H1 (cell line): ENCODE results near the gene NLRX1. TPM values are rescaled to one million over a fixed set of nuclear protein-coding genes. Genes with fewer than 3 reads are reported as not detected.

Source experiments
- SUZ12 ChIP-seq: fragments of 200-600 bp; sonication (generic); IDR thresholded peaks from 2 replicates; pipeline ENCODE4 v1.6.1; 2012; ENCODE audit warnings: mild to moderate bottlenecking, inconsistent platforms, low read length, moderate library complexity, mixed read lengths
- polyA plus RNA-seq, 7 experiments: library from polyadenylated mRNA; depleted of rRNA in 3 of 7; stranded (reverse) in 5 of 7; unstranded in 2 of 7; fragments of >200 nt in 5 of 7; fragments of 200-250 nt in 2 of 7; gene quantifications; 1 replicate in 5 of 7; 2 replicates in 1 of 7; 4 replicates in 1 of 7; pipeline versions ENCODE4 v1.2.1 to v1.2.3, GENCODE V29; 2011 to 2013; ENCODE audit warnings: missing spikeins in 2 of 7, mixed read lengths in 2 of 7
- total RNA-seq: library from RNA; stranded (reverse); fragmentation: NEBNext Ultra II Directional; extraction: Animal tissue kit (Norgen Biotek cat#: 25700); gene quantifications from 2 replicates; pipeline ENCODE4 v1.2.1, GENCODE V29; 2021

Gene NLRX1
- total and polyA plus RNA-seq, 2 of the 8 experiments (the other 6 are each of a cell fraction or from before 2014, with no cell fraction given): 13.2 to 18.6 TPM

DNA sequence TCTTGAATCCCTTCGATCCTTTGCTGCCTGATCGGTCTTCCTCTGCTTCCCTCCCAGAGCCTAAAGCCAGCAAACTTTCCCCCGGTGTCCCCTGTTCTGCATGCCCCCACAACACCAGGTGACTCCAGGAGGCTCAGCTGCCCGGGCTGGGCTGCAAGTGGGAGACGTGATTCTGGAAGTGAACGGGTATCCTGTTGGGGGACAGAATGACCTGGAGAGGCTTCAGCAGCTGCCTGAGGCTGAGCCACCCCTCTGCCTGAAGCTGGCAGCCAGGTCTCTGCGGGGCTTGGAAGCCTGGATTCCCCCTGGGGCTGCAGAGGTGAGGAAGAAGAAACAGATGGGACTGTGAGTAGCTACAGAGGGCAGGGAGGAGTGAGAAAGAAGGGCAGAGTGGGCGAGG is 20.4 kb downstream of the NLRX1 start (continued):
- no peak for TF ChIP-seq SUZ12
- TF ChIP-seq, all 59 proteins: peak for 0
